ENCODE results near the gene CRYAB. TPM values are rescaled to one million over a fixed set of nuclear protein-coding genes. Genes with fewer than 3 reads are reported as not detected.

Gene CRYAB
- total RNA-seq, result 1,000 to 10,000 TPM in 1 of 4 donors, 100 to 1,000 TPM in 2, 10 to 100 TPM in 1; 82.4 to 1,340 (median 304) TPM

GRCh38 chr11:111911563-111912401 lies at the start of gene CRYAB:
TSS of gene CRYAB (minus strand) at chr11:111911770. CDS start at chr11:111911724, 46 bp downstream.
- TF ChIP-seq CTCF (IDR thresholded peaks at IDR 0.05), result no peak
- DNase-seq (ENCODE audit: low spot score), result no peak

GRCh38 chr11:111960916-111961315 lies 49.3 kb upstream of the CRYAB start:
- peak; percentile 61 for ATAC-seq (ENCODE audit: low FRiP score)
- no peak for TF ChIP-seq CTCF (IDR thresholded peaks at IDR 0.05)
- no peak for DNase-seq (ENCODE audit: low spot score)

More at GRCh38 chr11:111911563-111912401, at the start of gene CRYAB:
- ATAC-seq (ENCODE audit: low FRiP score), result peak; percentile 67

- DNase-seq (ENCODE audit: low spot score) (no peak), ATAC-seq (ENCODE audit: low FRiP score) (no peak)
- no peak for TF ChIP-seq CTCF (IDR thresholded peaks at IDR 0.05)
Measured at GRCh38 chr11:111957663-111958444, 46.3 kb upstream of the CRYAB start.

GRCh38 chr11:111954154-111954553 lies 42.6 kb upstream of the CRYAB start:
- ATAC-seq (ENCODE audit: low FRiP score) (no peak), DNase-seq (ENCODE audit: low spot score) (no peak)

GRCh38 chr11:111951565-111951964 lies 40.0 kb upstream of the CRYAB start:
- DNase-seq (ENCODE audit: low spot score), result no peak
- no peak for TF ChIP-seq CTCF (IDR thresholded peaks at IDR 0.05)
- ATAC-seq (ENCODE audit: low FRiP score), result no peak

More at GRCh38 chr11:111954154-111954553, 42.6 kb upstream of the CRYAB start:
- no peak for TF ChIP-seq CTCF (IDR thresholded peaks at IDR 0.05)

GRCh38 chr11:111949519-111950426 lies 38.2 kb upstream of the CRYAB start:
- ATAC-seq (ENCODE audit: low FRiP score) (no peak), DNase-seq (ENCODE audit: low spot score) (no peak)
- no peak for TF ChIP-seq CTCF (IDR thresholded peaks at IDR 0.05)
